HepG2 (cell line): ENCODE measurements around the gene HOXD9. TPM values are rescaled to one million over a fixed set of nuclear protein-coding genes. Genes with fewer than 3 reads are reported as not detected.

ENCODE experiments used
- ATAC-seq: fragments of 200-7000 bp; cut with Tn5 transposase; 3 replicates; pipeline ENCODE4 v1.9.1; 2020; ENCODE audit warnings: mild to moderate bottlenecking, moderate library complexity
- BruUV-seq: library from RNA; stranded (reverse); fragments of 400-500 nt; replicated peaks from 2 replicates; lab custom pipeline; 2021; lab: Mats Ljungman, UMichigan
- CTCF ChIA-PET: fragments of 300-600 bp; formaldehyde crosslinking; extraction: SDS; loops from one replicate; lab custom pipeline; 2021; ENCODE audit warnings: low total read pairs, inconsistent platforms, low intra/inter-chr PET ratio; lab: Yijun Ruan, JAX
- POLR2A ChIA-PET: fragments of 350-600 bp; sonication (Branson Sonifier 250); formaldehyde crosslinking; loops from one replicate; lab custom pipeline; 2020; ENCODE audit warnings: antibody characterized with exemption, inconsistent platforms; lab: Yijun Ruan, JAX
- DNase-seq: peaks from one replicate; pipeline ENCODE4 v3.0.0-alpha.2; 2015; ENCODE audit warnings: low spot score
- FAIRE-seq: peaks from 3 replicates; lab custom pipeline; 2011; peaks lifted over from hg19 to GRCh38; lab: Jason Lieb, UNC
- H2AFZ ChIP-seq: one replicate; pipeline ENCODE4 v1.6.1; 2011; ENCODE audit warnings: low read length, inconsistent platforms
- H3K27ac ChIP-seq: fragments of 300-600 bp; 3 replicates; pipeline ENCODE4 v1.8.0; 2011; ENCODE audit warnings: mixed run types, mild to moderate bottlenecking, mixed read lengths, low read length, inconsistent platforms; ENCODE audit not compliant: insufficient read depth; ENCODE audit errors: extremely low read length
- H3K27me3 ChIP-seq, 2 experiments: fragments of 200-600 bp in 1 of 2; 2 replicates in 1 of 2; 3 replicates in 1 of 2; pipeline versions ENCODE4 v1.6.0 to v1.8.0; 2011; ENCODE audit warnings: low read length in 2 of 2, mild to moderate bottlenecking in 2 of 2, moderate library complexity in 2 of 2, inconsistent platforms in 1 of 2; ENCODE audit not compliant: insufficient read depth in 2 of 2, control insufficient read depth in 1 of 2
- H3K36me3 ChIP-seq, 2 experiments: fragments of 200-600 bp in 1 of 2; replicated peaks in 1 of 2; 2 replicates in 1 of 2; 3 replicates in 1 of 2; pipeline versions ENCODE4 v1.5.1 to v1.8.0; 2011; ENCODE audit warnings: low read length in 2 of 2, inconsistent platforms in 1 of 2; ENCODE audit not compliant: insufficient read depth in 2 of 2, control insufficient read depth in 1 of 2
- H3K4me1 ChIP-seq: 2 replicates; pipeline ENCODE4 v1.5.1; 2012; ENCODE audit warnings: low read length, inconsistent platforms; ENCODE audit not compliant: insufficient read depth
- H3K4me2 ChIP-seq: 2 replicates; pipeline ENCODE4 v1.6.0; 2011; ENCODE audit warnings: low read depth, low read length, inconsistent platforms
- H3K4me3 ChIP-seq, 3 experiments: fragments of 200-600 bp in 1 of 3; sonication (generic), shearing (Covaris generic) in 1 of 3; replicated peaks in 1 of 3; 2 replicates each; pipeline ENCODE4 v1.5.1; 2011 to 2016; ENCODE audit warnings: low read length in 3 of 3, inconsistent platforms in 2 of 3, low read depth in 2 of 3, mild to moderate bottlenecking in 2 of 3, control low read depth in 1 of 3, mixed read lengths in 1 of 3; ENCODE audit not compliant: insufficient read depth in 1 of 3
- H3K79me2 ChIP-seq: one replicate; pipeline ENCODE4 v1.6.1; 2011; ENCODE audit warnings: low read length, inconsistent platforms; ENCODE audit not compliant: insufficient read depth
- H3K9ac ChIP-seq: 2 replicates; pipeline ENCODE4 v1.6.0; 2011; ENCODE audit warnings: mild to moderate bottlenecking, low read depth, low read length, inconsistent platforms; ENCODE audit not compliant: insufficient read depth
- H3K9me3 ChIP-seq: 2 replicates; pipeline ENCODE4 v1.5.1; 2012; ENCODE audit warnings: mild to moderate bottlenecking, low read length
- H4K20me1 ChIP-seq: 2 replicates; pipeline ENCODE4 v1.6.0; 2011; ENCODE audit warnings: inconsistent platforms, mild to moderate bottlenecking, low read length, moderate library complexity; ENCODE audit not compliant: insufficient read depth
- EZH2 ChIP-seq: conservative IDR thresholded peaks from 2 replicates; pipeline ENCODE4 v1.6.1; 2012; ENCODE audit warnings: mild to moderate bottlenecking, low read depth, low read length, moderate library complexity
- MAFK ChIP-seq, 2 experiments: IDR thresholded peaks in 1 of 2; conservative IDR thresholded peaks in 1 of 2; 2 replicates each; pipeline ENCODE4 v1.6.1; 2011; ENCODE audit warnings: improper control_type of control experiment in 2 of 2, low read length in 2 of 2
- XRCC5 ChIP-seq: fragments of 200-400 bp; formaldehyde crosslinking; optimal IDR thresholded peaks from 2 replicates; pipeline ENCODE3; 2017; ENCODE audit warnings: mild to moderate bottlenecking, low read length
- ZNF232 ChIP-seq: sonication (generic); formaldehyde crosslinking; IDR thresholded peaks from 2 replicates; pipeline ENCODE4 v1.4.0; 2020; ENCODE audit warnings: missing genetic modification reagents, borderline replicate concordance
- WGBS: methylation state at CpG from one replicate; pipeline ENCODE4 v1.1.6; 2017; ENCODE audit warnings: low lambda C conversion rate; 5-methylcytosine and 5-hydroxymethylcytosine counted together
- in situ Hi-C: cut with HindIII; loops from 2 replicates; pipeline ENCODE4 v1.10.0; 2017; ENCODE audit warnings: low pct_unique_long_range_greater_than_20kb; ENCODE audit not compliant: extremely low pct_ligation_motif_present
- intact Hi-C: fragments of 100-400 bp; cut with micrococcal nuclease; formaldehyde crosslinking; loops from one replicate; pipeline ENCODE4 v1.10.0; 2022; ENCODE audit not compliant: unreplicated experiment
- polyA plus RNA-seq, 8 experiments: library from polyadenylated mRNA; depleted of rRNA in 3 of 8; stranded (reverse) in 7 of 8; unstranded in 1 of 8; fragments of >200 nt; fragmentation: Illumina TruSeq in 4 of 8; extraction: Trizol in 4 of 8; gene quantifications; 2 replicates each; pipeline versions ENCODE4 v1.2.1 to v1.2.3, GENCODE V29; 2011 to 2016; ENCODE audit warnings: low read depth in 4 of 8, missing spikeins in 1 of 8, mixed read lengths in 1 of 8; ENCODE audit not compliant: insufficient read depth in 1 of 8
- total RNA-seq, 5 experiments: library from RNA; depleted of rRNA; stranded (reverse); fragments of >200 nt; fragmentation: Illumina TruSeq; extraction: Trizol; gene quantifications; 2 replicates each; pipeline ENCODE4 v1.2.3, GENCODE V29; 2016; ENCODE audit warnings: low read depth in 1 of 5

The HOXD9 gene
- total and polyA plus RNA-seq, 2 of the 13 experiments (the other 11 are each of a cell fraction or from before 2014, with no cell fraction given): not detected

- H3K4me2 ChIP-seq: no peak overlapping the region
- no peaks in the 10 kb centered on the region for H3K36me3 ChIP-seq
- H2AFZ ChIP-seq: no peak overlapping the region
- peaks cover 20 to 92% of the 10 kb centered on the region in 2 experiments for H3K27me3 ChIP-seq
- FAIRE-seq (no peak), ATAC-seq (no peak), DNase-seq (no peak)
- intact Hi-C loops: no loop called here
- H4K20me1 ChIP-seq: no peaks in the 10 kb centered on the region; the same call in 1 of the 2 replicates
- H3K9me3 ChIP-seq: no peaks in the 10 kb centered on the region
- BruUV-seq: no TSS peak
- POLR2A ChIA-PET: no interaction called here
- H3K27ac ChIP-seq: no peak overlapping the region
- no peak overlapping the region for H3K9ac ChIP-seq
- 15% methylated on average over 38 of the region's 40 CpGs for WGBS
- CTCF ChIA-PET: no interaction called here
- H3K4me1 ChIP-seq: no peaks in the 10 kb centered on the region
- in situ Hi-C loops: no loop called here
- no peaks in the 10 kb centered on the region for H3K79me2 ChIP-seq
- H3K4me3 ChIP-seq: no peak overlapping the region
- TF ChIP-seq ZNF232 (CRISPR knock-in tag) (no peak), EZH2 (peak; percentile 96)
Measured at GRCh38 chr2:176123411-176124109, 1.0 kb downstream of the HOXD9 start.

DNA sequence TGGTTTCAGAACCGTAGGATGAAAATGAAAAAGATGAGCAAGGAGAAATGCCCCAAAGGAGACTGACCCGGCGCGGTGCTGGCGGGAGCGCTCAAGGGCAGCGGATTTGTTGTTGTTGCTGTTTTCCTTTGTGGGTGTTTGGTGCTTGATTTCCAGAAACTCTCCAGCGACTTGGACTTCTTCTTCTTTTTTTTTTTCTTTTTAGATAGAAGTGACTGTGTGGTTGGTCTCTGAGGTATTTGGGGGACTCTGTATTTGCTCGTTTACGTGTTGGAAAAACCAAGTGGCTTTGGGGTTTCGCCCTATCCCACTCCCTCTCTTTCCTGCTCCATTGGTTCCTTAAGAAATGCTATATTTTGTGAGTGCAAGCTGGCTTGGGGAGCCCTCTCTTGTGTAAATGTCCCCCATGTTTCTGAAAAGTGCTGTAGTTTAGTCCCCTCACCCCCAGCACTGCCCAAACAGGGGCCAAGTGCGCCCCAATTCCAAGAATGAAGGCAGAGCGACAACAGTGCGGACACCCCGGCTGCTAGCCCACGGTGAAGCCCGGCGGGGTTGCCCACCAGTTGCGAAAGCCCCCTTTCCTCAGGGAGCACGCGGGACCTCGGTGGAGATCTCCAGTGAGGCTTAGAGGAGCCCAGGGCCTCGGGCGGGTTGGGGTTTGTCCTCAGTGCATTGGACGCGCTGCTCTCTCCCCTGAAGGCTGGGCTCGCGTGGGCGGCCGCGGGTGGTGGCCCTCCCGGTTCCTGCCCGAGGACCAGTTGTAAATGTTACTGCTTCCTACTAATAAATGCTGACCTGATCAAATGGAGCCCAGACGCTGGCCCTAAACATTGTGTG lies 1.8 kb downstream of the HOXD9 start:
- POLR2A ChIA-PET: no interaction called here
- H3K4me2 ChIP-seq: no peak overlapping the region

More for the DNA sequence above, 1.8 kb downstream of the HOXD9 start:
- TF ChIP-seq XRCC5 (no peak), MAFK (conservative IDR thresholded peaks at IDR 0.05 in 1 of 2, IDR thresholded peaks at IDR 0.05 in 1 of 2; ENCODE audit: low read length in 2 of 2) (peak; percentile 42 to 45; a peak in 3 of 4 replicates)
- CTCF ChIA-PET: no interaction called here
- H3K27me3 ChIP-seq: peaks cover 20 to 93% of the 10 kb centered on the region in 2 experiments
- no peaks in the 10 kb centered on the region for H3K79me2 ChIP-seq
- H2AFZ ChIP-seq: no peak overlapping the region
- no peak overlapping the region for H3K27ac ChIP-seq
- ATAC-seq (no peak), DNase-seq (no peak), FAIRE-seq (no peak)
- H3K4me3 ChIP-seq: no peak overlapping the region
- in situ Hi-C loops: no loop called here
- H3K9me3 ChIP-seq: no peaks in the 10 kb centered on the region
- H4K20me1 ChIP-seq: no peaks in the 10 kb centered on the region; the same call in 1 of the 2 replicates
- BruUV-seq: no TSS peak
- intact Hi-C loops: no loop called here
- WGBS: 15% methylated on average over 25 of the region's 34 CpGs
- no peak overlapping the region for H3K9ac ChIP-seq
- H3K4me1 ChIP-seq: no peaks in the 10 kb centered on the region
- H3K36me3 ChIP-seq: no peaks in the 10 kb centered on the region
